Endothelial cell of umbilical vein (primary cell): Measurements from ENCODE around the gene ZC3H14. TPM values are rescaled to one million over a fixed set of nuclear protein-coding genes. Genes with fewer than 3 reads are reported as not detected.

Experiments
- BruUV-seq: library from RNA; stranded (reverse); fragments of 400-500 nt; replicated peaks from 2 replicates; lab custom pipeline; 2021; lab: Mats Ljungman, UMichigan
- CTCF ChIA-PET: fragments of 300-600, 350-600 bp; sonication (Branson Sonifier 250); formaldehyde crosslinking; loops from one replicate; lab custom pipeline; 2021; ENCODE audit warnings: antibody characterized with exemption, inconsistent platforms; lab: Charles Lee
- POLR2A ChIA-PET: fragments of 300-600, 350-600 bp; sonication (Branson Sonifier 250); formaldehyde crosslinking; loops from one replicate; lab custom pipeline; 2021; ENCODE audit warnings: antibody characterized with exemption, inconsistent platforms; lab: Charles Lee
- DNase-seq: peaks from one replicate; pipeline ENCODE4 v3.0.0-alpha.2; 2011; ENCODE audit warnings: low read depth, low spot score
- FAIRE-seq: peaks from 2 replicates; lab custom pipeline; 2011; peaks lifted over from hg19 to GRCh38; lab: Jason Lieb, UNC
- H2AFZ ChIP-seq: 2 replicates; pipeline ENCODE4 v1.6.0; 2012; ENCODE audit warnings: low read depth, low read length, control low read depth, inconsistent platforms
- H3K27ac ChIP-seq: 2 replicates; pipeline ENCODE4 v1.5.1; 2011; ENCODE audit warnings: low read depth, mild to moderate bottlenecking, control low read depth, low read length, moderate library complexity; ENCODE audit not compliant: insufficient read depth
- H3K27me3 ChIP-seq, 2 experiments: 2 replicates each; pipeline versions ENCODE4 v1.6.0 to v1.6.1; 2011; ENCODE audit warnings: low read length in 2 of 2, mixed read lengths in 1 of 2; ENCODE audit not compliant: control insufficient read depth in 2 of 2, insufficient read depth in 2 of 2
- H3K36me3 ChIP-seq, 2 experiments: 2 replicates in 1 of 2; 3 replicates in 1 of 2; pipeline ENCODE4 v1.5.1; 2011; ENCODE audit warnings: low read length in 2 of 2, mild to moderate bottlenecking in 1 of 2, moderate library complexity in 1 of 2; ENCODE audit not compliant: control insufficient read depth in 2 of 2, insufficient read depth in 2 of 2; ENCODE audit errors: extremely low read depth in 1 of 2
- H3K4me1 ChIP-seq: 3 replicates; pipeline ENCODE4 v1.5.1; 2011; ENCODE audit warnings: mild to moderate bottlenecking, low read length; ENCODE audit not compliant: control insufficient read depth, insufficient read depth; ENCODE audit errors: extremely low read depth
- H3K4me2 ChIP-seq: 2 replicates; pipeline ENCODE4 v1.6.1; 2011; ENCODE audit warnings: low read length, control low read depth, mixed read lengths; ENCODE audit not compliant: insufficient read depth
- H3K4me3 ChIP-seq, 3 experiments: fragments of 200-600 bp in 1 of 3; sonication (generic), shearing (Covaris generic) in 1 of 3; replicated peaks in 1 of 3; 2 replicates each; pipeline ENCODE4 v1.5.1; 2011 to 2016; ENCODE audit warnings: control low read depth in 3 of 3, low read length in 3 of 3, mild to moderate bottlenecking in 2 of 3, inconsistent platforms in 1 of 3, low read depth in 1 of 3, moderate library complexity in 1 of 3; ENCODE audit not compliant: insufficient read depth in 1 of 3
- H3K79me2 ChIP-seq: 2 replicates; pipeline ENCODE4 v1.6.0; 2012; ENCODE audit warnings: low read length, inconsistent platforms; ENCODE audit not compliant: control insufficient read depth, insufficient read depth
- H3K9ac ChIP-seq: replicated peaks from 2 replicates; pipeline ENCODE3; 2011; ENCODE audit warnings: low read length, control low read depth; ENCODE audit not compliant: insufficient read depth; ENCODE audit errors: extremely low read depth
- H3K9me1 ChIP-seq: replicated peaks from 3 replicates; pipeline ENCODE4 v1.6.0; 2011; ENCODE audit warnings: mild to moderate bottlenecking, low read length; ENCODE audit not compliant: control insufficient read depth, insufficient read depth; ENCODE audit errors: extremely low read depth
- H3K9me3 ChIP-seq: replicated peaks from 2 replicates; pipeline ENCODE4 v1.5.1; 2012; ENCODE audit warnings: low read length, inconsistent platforms; ENCODE audit not compliant: control insufficient read depth, insufficient read depth
- H4K20me1 ChIP-seq: replicated peaks from 2 replicates; pipeline ENCODE3; 2011; ENCODE audit warnings: mild to moderate bottlenecking, low read length; ENCODE audit not compliant: control insufficient read depth, insufficient read depth; ENCODE audit errors: extremely low read depth
- CTCF ChIP-seq, 2 donors: IDR thresholded peaks; 1 replicate in 1 of 2; 2 replicates in 1 of 2; pipeline ENCODE4 v1.5.1; 2011; ENCODE audit warnings: low read length in 2 of 2, mild to moderate bottlenecking in 2 of 2, moderate library complexity in 2 of 2, control low read depth in 1 of 2, inconsistent platforms in 1 of 2, low read depth in 1 of 2; ENCODE audit not compliant: insufficient read depth in 1 of 2; ENCODE audit errors: extremely low read depth in 1 of 2
- EZH2 ChIP-seq: IDR thresholded peaks from 2 replicates; pipeline ENCODE4 v1.6.1; 2012; ENCODE audit warnings: borderline replicate concordance, low read depth, mild to moderate bottlenecking, moderate library complexity, low read length, inconsistent platforms; ENCODE audit not compliant: severe bottlenecking
- FOS ChIP-seq: IDR thresholded peaks from 2 replicates; pipeline ENCODE4 v1.6.1; 2011; ENCODE audit warnings: mild to moderate bottlenecking, low read length, moderate library complexity, borderline replicate concordance; ENCODE audit not compliant: insufficient read depth
- GATA2 ChIP-seq: IDR thresholded peaks from 2 replicates; pipeline ENCODE4 v1.7.0; 2011; ENCODE audit warnings: low read depth, mild to moderate bottlenecking, moderate library complexity, mixed read lengths, low read length; ENCODE audit not compliant: insufficient read length, insufficient read depth
- JUN ChIP-seq: IDR thresholded peaks from 2 replicates; pipeline ENCODE4 v1.6.1; 2011; ENCODE audit warnings: borderline replicate concordance, low read depth; ENCODE audit not compliant: insufficient read length, insufficient read depth
- MAX ChIP-seq: IDR thresholded peaks from 2 replicates; pipeline ENCODE4 v1.6.1; 2011; ENCODE audit not compliant: insufficient read depth, insufficient read length
- MYC ChIP-seq: IDR thresholded peaks from one replicate; pipeline ENCODE4 v1.6.1; 2011; ENCODE audit warnings: mild to moderate bottlenecking, low read depth, low read length
- POLR2A ChIP-seq: IDR thresholded peaks from 2 replicates; pipeline ENCODE4 v1.6.1; 2012; ENCODE audit warnings: low read depth, mild to moderate bottlenecking, control low read depth, low read length
- POLR2AphosphoS5 ChIP-seq: IDR thresholded peaks from 2 replicates; pipeline ENCODE4 v1.6.1; 2012; ENCODE audit warnings: low read depth, mild to moderate bottlenecking, control low read depth, low read length, moderate library complexity; ENCODE audit not compliant: insufficient read depth
- dilution Hi-C: fragments of 300-500 bp; cut with MboI; formaldehyde crosslinking; loops from one replicate; pipeline ENCODE4 v1.15.0; 2019; ENCODE audit warnings: low sequenced_read_pairs; ENCODE audit not compliant: extremely low pct_ligation_motif_present
- intact Hi-C: fragments of 100-400 bp; cut with micrococcal nuclease; formaldehyde crosslinking; loops from one replicate; pipeline ENCODE4 v1.10.0; 2022
- polyA plus RNA-seq, 4 experiments: library from polyadenylated mRNA; depleted of rRNA in 3 of 4; stranded (reverse) in 3 of 4; unstranded in 1 of 4; fragments of >200 nt; gene quantifications; 2 replicates each; pipeline versions ENCODE4 v1.2.1 to v1.2.3, GENCODE V29; 2011 to 2012; ENCODE audit warnings: missing spikeins in 1 of 4
- total RNA-seq: library from RNA; stranded (reverse); gene quantifications from 2 replicates; pipeline ENCODE4 v1.2.3, GENCODE V29; 2021

ZC3H14 gene
- total and polyA plus RNA-seq, 2 donors (not counting 3 experiments of a cell fraction or from before 2014, with no cell fraction given), result 61.2 to 61.8 TPM

GRCh38 chr14:88628462-88628861 is 65.6 kb downstream of the ZC3H14 start:
- H3K9ac ChIP-seq, result no peak overlapping the region
- H3K4me3 ChIP-seq, result no peak overlapping the region
- H2AFZ ChIP-seq, result no peak overlapping the region
- no peaks in the 10 kb centered on the region for H3K9me1 ChIP-seq
- no peak for FAIRE-seq
- H4K20me1 ChIP-seq, result no peaks in the 10 kb centered on the region
- H3K36me3 ChIP-seq, result no peaks in the 10 kb centered on the region
- no peaks in the 10 kb centered on the region for H3K4me1 ChIP-seq
- intact Hi-C loops (loop anchor here (10.0 kb wide), 1 partner anchor 234 kb away; no protein-coding TSS in a partner anchor), dilution Hi-C loops (no loop called here)
- H3K79me2 ChIP-seq, result no peaks in the 10 kb centered on the region
- H3K4me2 ChIP-seq, result no peak overlapping the region
- no peak overlapping the region for H3K27ac ChIP-seq
- ChIA-PET CTCF (interaction anchor here (1.1 to 1.8 kb wide), 4 partner anchors 12 to 17 kb away, joined by 3 to 10 read pairs (median 4); no protein-coding TSS in a partner anchor), POLR2A (no interaction called here)
- DNase-seq, result no peak
- no TSS peak for BruUV-seq
- no peaks in the 10 kb centered on the region for H3K27me3 ChIP-seq
- no peaks in the 10 kb centered on the region for H3K9me3 ChIP-seq
- TF ChIP-seq POLR2AphosphoS5 (no peak), EZH2 (no peak), MAX (no peak), MYC (no peak), CTCF (IDR thresholded peaks at IDR 0.05; ENCODE audit: extremely low read depth in 1 of 2, insufficient read depth in 1 of 2, low read depth in 1 of 2, low read length in 2 of 2) (no peak), GATA2 (no peak), POLR2A (no peak), FOS (no peak), JUN (no peak)
